Fibroblast of lung (primary cell): Measurements from ENCODE around the gene USF1.

Experiments
- CTCF ChIP-seq, 2 donors: IDR thresholded peaks in 1 of 2; conservative IDR thresholded peaks in 1 of 2; 1 replicate in 1 of 2; 2 replicates in 1 of 2; pipeline ENCODE4 v1.5.1; 2011 to 2012; ENCODE audit warnings: low read length in 2 of 2, control low read depth in 1 of 2, inconsistent platforms in 1 of 2, low read depth in 1 of 2, mild to moderate bottlenecking in 1 of 2
- EZH2 ChIP-seq: IDR thresholded peaks from 2 replicates; pipeline ENCODE4 v1.5.1; 2012; ENCODE audit warnings: low read length, control low read depth, mild to moderate bottlenecking; ENCODE audit errors: missing control alignments

- TF ChIP-seq CTCF (conservative IDR thresholded peaks at IDR 0.05 in 1 of 2, IDR thresholded peaks at IDR 0.05 in 1 of 2; ENCODE audit: low read depth in 1 of 2, low read length in 2 of 2): no peak
- TF ChIP-seq EZH2: no peak
These were observed 940 bp upstream of the USF1 start for GRCh38 chr1:161046605-161047228.
